RWPE1 (cell line): ENCODE measurements around the gene CHAF1B.
A peak's percentile ranks its signal among the peaks of the same experiment; 100 is the strongest.

Experiments used
- CTCF ChIA-PET: fragments of 350-600 bp; sonication (Branson Sonifier 250); formaldehyde crosslinking; extraction: SDS; loops from one replicate; lab custom pipeline; 2021; lab: Yijun Ruan, JAX
- POLR2A ChIA-PET: fragments of 400-600 bp; formaldehyde crosslinking; extraction: SDS; loops from one replicate; lab custom pipeline; 2020; ENCODE audit warnings: antibody characterized with exemption; ENCODE audit not compliant: low non-redundant PET; lab: Yijun Ruan, JAX
- DNase-seq: peaks from one replicate; pipeline ENCODE4 v3.0.0; 2012; ENCODE audit warnings: low spot score
- H3K27ac ChIP-seq: fragments of 450-650 bp; 2 replicates; pipeline ENCODE4 v1.5.1; 2017
- TF ChIP-seq, protein P1 (sequence below): fragments of 450-650 bp; conservative IDR thresholded peaks from 2 replicates; pipeline ENCODE4 v1.5.1; 2017; ENCODE audit warnings: low read depth, mild to moderate bottlenecking

The CHAF1B gene

DNA sequence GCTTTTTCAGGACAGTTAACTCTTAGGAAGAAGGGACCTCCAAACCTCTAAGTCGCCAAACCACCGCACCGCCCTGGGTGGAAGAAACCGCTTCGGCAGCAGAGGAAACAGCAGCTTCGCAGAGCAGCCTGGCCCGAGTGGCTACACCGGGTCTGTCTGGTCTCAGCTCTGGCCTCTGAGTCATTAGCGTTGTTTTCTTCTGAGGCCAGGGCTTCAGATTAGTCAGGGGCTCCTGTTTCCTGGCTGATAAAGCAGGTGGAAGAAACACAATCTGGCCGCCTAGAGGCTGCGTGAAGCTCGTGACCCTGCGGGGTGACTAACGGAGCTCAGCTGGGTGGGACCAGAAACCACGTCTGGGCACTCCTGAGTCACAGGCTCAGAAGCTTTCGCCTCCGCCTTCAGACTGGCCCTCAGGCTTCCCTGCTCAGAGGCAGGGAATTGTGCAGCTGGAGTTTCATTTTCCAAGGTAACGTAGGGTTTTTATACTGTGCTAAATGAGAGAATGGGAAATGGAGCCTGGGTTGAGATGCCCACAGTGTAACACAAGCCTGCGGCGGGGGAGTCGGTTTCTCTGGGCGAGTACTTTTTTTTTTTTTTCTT is 44.9 kb downstream of the CHAF1B start:
- TF ChIP-seq, protein P1, sequence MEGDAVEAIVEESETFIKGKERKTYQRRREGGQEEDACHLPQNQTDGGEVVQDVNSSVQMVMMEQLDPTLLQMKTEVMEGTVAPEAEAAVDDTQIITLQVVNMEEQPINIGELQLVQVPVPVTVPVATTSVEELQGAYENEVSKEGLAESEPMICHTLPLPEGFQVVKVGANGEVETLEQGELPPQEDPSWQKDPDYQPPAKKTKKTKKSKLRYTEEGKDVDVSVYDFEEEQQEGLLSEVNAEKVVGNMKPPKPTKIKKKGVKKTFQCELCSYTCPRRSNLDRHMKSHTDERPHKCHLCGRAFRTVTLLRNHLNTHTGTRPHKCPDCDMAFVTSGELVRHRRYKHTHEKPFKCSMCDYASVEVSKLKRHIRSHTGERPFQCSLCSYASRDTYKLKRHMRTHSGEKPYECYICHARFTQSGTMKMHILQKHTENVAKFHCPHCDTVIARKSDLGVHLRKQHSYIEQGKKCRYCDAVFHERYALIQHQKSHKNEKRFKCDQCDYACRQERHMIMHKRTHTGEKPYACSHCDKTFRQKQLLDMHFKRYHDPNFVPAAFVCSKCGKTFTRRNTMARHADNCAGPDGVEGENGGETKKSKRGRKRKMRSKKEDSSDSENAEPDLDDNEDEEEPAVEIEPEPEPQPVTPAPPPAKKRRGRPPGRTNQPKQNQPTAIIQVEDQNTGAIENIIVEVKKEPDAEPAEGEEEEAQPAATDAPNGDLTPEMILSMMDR, result no peak
- DNase-seq, result peak; percentile 98
- POLR2A ChIA-PET, result interaction anchor here (0.7 to 1.4 kb wide), 3 partner anchors 201 to 336 kb away, joined by 3 to 5 read pairs (median 4); no protein-coding TSS in a partner anchor
- CTCF ChIA-PET, result interaction anchor here (0.6 to 1.6 kb wide), 3 partner anchors 9 to 481 kb away, joined by 3 to 6 read pairs (median 5); no protein-coding TSS in a partner anchor
- peak overlapping the region; percentile 98 for H3K27ac ChIP-seq

DNA sequence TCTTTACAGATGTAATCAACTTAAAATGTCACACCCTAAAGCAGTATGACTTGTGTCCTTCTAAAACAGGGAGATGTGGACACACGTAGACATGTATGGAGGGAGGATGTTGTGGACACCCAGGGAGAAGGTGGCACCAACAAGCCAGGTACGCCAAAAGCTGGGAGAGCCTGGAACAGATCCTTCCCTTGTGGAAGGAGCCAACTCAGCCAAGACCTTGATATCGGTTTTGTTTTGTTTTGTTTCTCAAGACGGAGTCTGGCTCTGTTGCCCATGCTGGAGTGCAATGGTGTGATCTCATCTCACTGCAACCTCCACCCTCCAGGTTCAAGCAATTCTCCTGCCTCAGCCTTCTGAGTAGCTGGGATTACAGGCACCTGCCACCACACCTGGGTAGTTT is 45.6 kb downstream of the CHAF1B start:
- ChIA-PET POLR2A (interaction anchor here (0.7 to 1.4 kb wide), 2 partner anchors 200 to 336 kb away, joined by 3 to 5 read pairs; no protein-coding TSS in a partner anchor), CTCF (no interaction called here)
- TF ChIP-seq, protein P1, result no peak
- peak overlapping the region; percentile 98 for H3K27ac ChIP-seq
- no peak for DNase-seq

DNA sequence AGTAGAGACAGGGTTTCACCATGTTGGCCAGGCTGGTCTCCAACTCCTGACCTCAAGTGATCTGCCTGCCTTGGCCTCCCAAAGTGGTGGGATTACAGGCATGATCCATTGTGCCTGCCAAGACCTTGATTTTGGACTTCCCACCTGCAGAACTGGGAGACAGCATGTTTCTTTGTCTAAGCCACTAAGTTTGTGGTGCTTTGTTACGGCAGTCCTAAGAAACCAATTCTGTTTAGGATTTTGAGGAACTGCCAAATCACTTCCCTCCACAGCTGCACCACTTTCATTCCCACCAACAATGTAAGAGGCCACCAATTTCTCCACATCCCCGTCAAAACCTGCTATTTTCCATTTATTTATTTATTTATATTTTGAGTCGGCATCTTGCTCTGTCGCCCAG is 46.1 kb downstream of the CHAF1B start:
- ChIA-PET CTCF (no interaction called here), POLR2A (no interaction called here)
- peak overlapping the region; percentile 98 for H3K27ac ChIP-seq
- TF ChIP-seq, protein P1, result no peak
- DNase-seq, result no peak

DNA sequence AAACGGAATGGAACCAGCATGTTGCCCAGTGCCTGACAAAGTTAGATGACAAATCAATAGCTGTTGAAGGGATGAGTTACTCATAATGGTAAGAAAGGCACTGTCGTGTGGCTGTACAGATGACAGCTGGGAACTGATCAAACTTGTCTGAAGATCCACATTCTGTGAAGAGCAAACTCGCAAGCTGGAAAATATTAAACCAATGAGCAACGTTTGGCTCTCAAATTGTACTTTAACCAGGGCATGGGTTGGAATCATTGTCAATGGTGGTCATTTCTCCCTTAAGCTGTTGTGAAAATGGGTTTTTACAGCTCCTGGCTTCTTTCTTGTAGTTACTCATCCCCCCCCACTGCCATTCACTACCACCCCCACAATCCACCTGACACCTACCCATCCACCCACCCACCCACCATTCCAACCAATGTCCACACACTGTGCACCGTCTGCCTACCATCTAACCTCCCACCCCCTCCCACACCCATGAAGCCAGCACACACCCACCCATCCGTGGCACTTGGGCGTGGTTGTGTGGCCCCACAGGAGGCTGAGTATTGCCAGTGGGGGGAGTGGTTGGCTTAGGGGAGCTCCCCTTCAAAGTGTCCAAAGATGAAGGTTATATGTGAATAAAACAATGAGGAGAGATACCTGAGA is 48.0 kb downstream of the CHAF1B start:
- no peak for DNase-seq
- H3K27ac ChIP-seq, result peak overlapping the region; percentile 90
- CTCF ChIA-PET, result interaction anchor here (0.6 to 2.5 kb wide), 2 partner anchors 11 to 14 kb away, joined by 3 to 6 read pairs; no protein-coding TSS in a partner anchor
- TF ChIP-seq, protein P1, result no peak
- POLR2A ChIA-PET, result no interaction called here

DNA sequence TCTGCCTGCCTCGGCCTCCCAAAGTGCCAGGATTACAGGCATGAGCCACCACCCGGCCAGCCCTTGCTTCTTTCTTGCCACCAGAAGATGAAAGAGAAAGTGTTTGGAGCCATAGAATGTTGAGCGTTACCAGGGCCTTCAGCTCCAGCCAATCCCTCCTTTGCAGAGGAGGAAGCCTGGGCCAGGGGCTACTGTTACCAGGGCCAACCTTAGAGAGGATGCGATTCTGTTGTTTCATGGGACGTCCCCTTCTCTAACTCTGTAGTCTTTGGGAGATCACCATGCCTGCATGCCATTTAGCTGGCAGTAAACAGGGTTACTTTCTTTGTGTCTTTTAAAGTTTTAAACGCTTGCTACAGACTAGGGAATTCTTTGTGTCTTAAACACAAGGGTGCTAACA is 49.0 kb downstream of the CHAF1B start:
- ChIA-PET POLR2A (no interaction called here), CTCF (interaction anchor here (2.5 kb wide), 1 partner anchor 12 kb away, joined by 6 read pairs; no protein-coding TSS in a partner anchor)
- H3K27ac ChIP-seq, result peak overlapping the region; percentile 90
- TF ChIP-seq, protein P1, result no peak
- no peak for DNase-seq

DNA sequence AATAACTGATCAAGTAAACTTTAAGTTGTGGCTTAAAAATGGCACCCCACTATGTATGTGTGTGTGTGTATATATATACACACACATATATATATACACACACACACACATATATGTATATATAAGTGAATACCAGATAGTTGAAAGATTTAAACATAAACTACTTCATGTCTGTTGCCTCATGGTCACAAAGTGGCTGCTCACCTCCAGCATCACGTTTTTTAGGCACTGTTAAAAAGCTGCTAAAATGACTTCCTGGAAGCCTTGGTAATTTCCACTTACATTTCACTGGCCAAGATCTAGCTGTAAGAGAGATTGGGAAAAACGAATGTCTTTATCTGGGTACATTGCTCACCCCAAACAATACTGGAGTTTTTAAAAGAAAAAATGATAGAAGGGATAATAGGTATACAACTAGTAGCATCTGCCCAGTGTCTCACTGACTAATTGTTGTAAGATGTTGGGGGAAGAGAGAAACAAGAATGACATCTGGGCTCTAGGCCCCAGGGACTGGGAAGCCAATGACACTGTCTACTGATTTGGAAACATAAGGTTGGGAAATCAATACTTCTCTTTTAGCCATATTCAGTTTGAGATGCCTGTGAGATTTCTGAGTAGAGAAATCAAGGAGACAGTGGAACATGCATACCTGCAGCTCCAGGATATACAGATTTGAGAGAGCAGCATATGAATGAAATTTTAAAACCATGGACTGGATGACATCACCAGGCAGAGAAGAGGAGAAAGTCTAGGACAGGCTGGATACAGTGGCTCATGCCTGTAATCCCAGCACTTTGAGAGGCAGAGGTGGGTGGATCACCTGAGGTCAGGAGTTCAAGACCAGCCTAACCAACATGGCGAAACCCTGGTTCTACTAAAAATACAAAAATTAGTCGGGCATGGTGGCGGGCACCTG is 51.9 kb downstream of the CHAF1B start:
- TF ChIP-seq, protein P1, result no peak
- H3K27ac ChIP-seq, result peak overlapping the region; percentile 78
- ChIA-PET CTCF (interaction anchor here (0.7 to 0.9 kb wide), 2 partner anchors 31 to 1379 kb away, joined by 3 read pairs; no protein-coding TSS in a partner anchor), POLR2A (no interaction called here)
- no peak for DNase-seq
